Body of pancreas (tissue), 4 donors: ENCODE measurements around the gene NR6A1.

Experiments used
- CTCF ChIP-seq, 7 experiments: fragments of 450-650 bp in 4 of 7; fragments of 200-600 bp in 3 of 7; sonication (generic) in 3 of 7; IDR thresholded peaks; one replicate each; pipeline ENCODE4 v1.5.1; 2016 to 2019; ENCODE audit warnings: antibody characterized with exemption in 7 of 7
- POLR2A ChIP-seq, 3 donors: fragments of 450-650 bp; IDR thresholded peaks; one replicate each; pipeline ENCODE4 v1.6.1; 2016; ENCODE audit warnings: antibody characterized with exemption in 3 of 3, mild to moderate bottlenecking in 2 of 3

- TF ChIP-seq CTCF (IDR thresholded peaks at IDR 0.05) (no peak), POLR2A (IDR thresholded peaks at IDR 0.05) (no peak)
Measured at GRCh38 chr9:124472770-124473169, 298.3 kb downstream of the NR6A1 start.
